ENCODE data around the gene CPXM2.

GRCh38 chr10:123750901-123751300 is 140.7 kb downstream of the CPXM2 start:
- no peak for TF ChIP-seq CTCF (conservative IDR thresholded peaks at IDR 0.05)
- TF ChIP-seq ZFX (IDR thresholded peaks at IDR 0.05) = no peak
